EH (cell line): ENCODE results near the gene ADAMTS13.
A peak's percentile ranks its signal among the peaks of the same experiment; 100 is the strongest.
"Not testable (repeated sequence)": the region's sequence is repeated elsewhere in the genome, so short reads cannot be mapped to it uniquely, and the experiment has no call there.

Source experiments
- DNase-seq: peaks from one replicate; pipeline ENCODE4 v3.0.0-alpha.2; 2015; ENCODE audit warnings: low read depth

Gene ADAMTS13

GRCh38 chr9:133392308-133392707 lies 29.9 kb upstream of the ADAMTS13 start:
- DNase-seq: not testable (repeated sequence)

GRCh38 chr9:133393399-133393798 lies 28.8 kb upstream of the ADAMTS13 start:
- no peak for DNase-seq

GRCh38 chr9:133394687-133395271 lies 27.4 kb upstream of the ADAMTS13 start:
- no peak for DNase-seq

- DNase-seq: peak; percentile 33
Measured at GRCh38 chr9:133396952-133397351, 25.2 kb upstream of the ADAMTS13 start.

- DNase-seq: no peak
Measured at GRCh38 chr9:133397370-133397769, 24.8 kb upstream of the ADAMTS13 start.

- no peak for DNase-seq
Measured at GRCh38 chr9:133397895-133398294, 24.3 kb upstream of the ADAMTS13 start.

- no peak for DNase-seq
Measured at GRCh38 chr9:133400292-133400691, 21.9 kb upstream of the ADAMTS13 start.

- no peak for DNase-seq
Measured at GRCh38 chr9:133401588-133401987, 20.6 kb upstream of the ADAMTS13 start.

- DNase-seq: no peak
Measured at GRCh38 chr9:133402689-133403088, 19.5 kb upstream of the ADAMTS13 start.

- peak; percentile 30 for DNase-seq
Measured at GRCh38 chr9:133403766-133404453, 18.3 kb upstream of the ADAMTS13 start.

- no peak for DNase-seq
Measured at GRCh38 chr9:133404454-133405002, 17.6 kb upstream of the ADAMTS13 start.

- peak; percentile 13 for DNase-seq
Measured at GRCh38 chr9:133405508-133406438, 16.4 kb upstream of the ADAMTS13 start.

- DNase-seq: peak; percentile 74
Measured at GRCh38 chr9:133406480-133407307, 15.5 kb upstream of the ADAMTS13 start.

GRCh38 chr9:133408042-133408441 lies 14.1 kb upstream of the ADAMTS13 start:
- DNase-seq: no peak

GRCh38 chr9:133415170-133415569 lies 7.0 kb upstream of the ADAMTS13 start:
- no peak for DNase-seq

GRCh38 chr9:133417541-133418461 lies 4.4 kb upstream of the ADAMTS13 start, which contains the start of gene REXO4:
REXO4 (minus strand) TSS chr9:133418010; CDS start chr9:133417844, 166 bp downstream.
- DNase-seq: peak; percentile 89

- DNase-seq: no peak
Measured at GRCh38 chr9:133419005-133419404, 3.2 kb upstream of the ADAMTS13 start.

- no peak for DNase-seq
Measured at GRCh38 chr9:133420392-133420827, 1.8 kb upstream of the ADAMTS13 start.

- no peak for DNase-seq
Measured at GRCh38 chr9:133423216-133423615, 1.0 kb downstream of the ADAMTS13 start.

GRCh38 chr9:133424187-133424586 lies 2.0 kb downstream of the ADAMTS13 start:
- no peak for DNase-seq
